ENCODE results near the gene UBR4.
"Not testable (repeated sequence)": the region's sequence is repeated elsewhere in the genome, so short reads cannot be mapped to it uniquely, and the experiment has no call there.

Gene UBR4

DNA sequence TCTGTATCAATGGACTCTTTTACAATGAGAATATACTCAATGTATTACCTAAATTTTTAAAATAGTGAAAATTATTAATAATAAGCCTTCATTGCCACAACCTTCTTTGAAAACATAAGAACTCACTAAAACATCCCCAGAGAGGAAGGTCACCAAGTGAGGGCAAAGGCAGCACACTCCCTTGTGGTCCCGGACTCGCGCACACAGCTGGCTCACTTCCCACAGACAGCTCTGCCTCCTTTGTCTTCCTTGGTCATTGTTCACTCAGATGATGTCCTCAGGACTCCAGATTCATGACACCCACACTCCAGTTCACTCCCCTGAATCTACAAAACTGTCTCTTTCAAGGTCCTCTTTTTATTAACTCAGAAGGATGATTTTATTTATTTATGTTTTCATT, 19.2 kb upstream of the UBR4 start:
- DNase-seq (ENCODE audit: low read depth): no peak
- no peak overlapping the region for H3K4me3 ChIP-seq (ENCODE audit: low read depth, low read length)
- TF ChIP-seq, protein P1, sequence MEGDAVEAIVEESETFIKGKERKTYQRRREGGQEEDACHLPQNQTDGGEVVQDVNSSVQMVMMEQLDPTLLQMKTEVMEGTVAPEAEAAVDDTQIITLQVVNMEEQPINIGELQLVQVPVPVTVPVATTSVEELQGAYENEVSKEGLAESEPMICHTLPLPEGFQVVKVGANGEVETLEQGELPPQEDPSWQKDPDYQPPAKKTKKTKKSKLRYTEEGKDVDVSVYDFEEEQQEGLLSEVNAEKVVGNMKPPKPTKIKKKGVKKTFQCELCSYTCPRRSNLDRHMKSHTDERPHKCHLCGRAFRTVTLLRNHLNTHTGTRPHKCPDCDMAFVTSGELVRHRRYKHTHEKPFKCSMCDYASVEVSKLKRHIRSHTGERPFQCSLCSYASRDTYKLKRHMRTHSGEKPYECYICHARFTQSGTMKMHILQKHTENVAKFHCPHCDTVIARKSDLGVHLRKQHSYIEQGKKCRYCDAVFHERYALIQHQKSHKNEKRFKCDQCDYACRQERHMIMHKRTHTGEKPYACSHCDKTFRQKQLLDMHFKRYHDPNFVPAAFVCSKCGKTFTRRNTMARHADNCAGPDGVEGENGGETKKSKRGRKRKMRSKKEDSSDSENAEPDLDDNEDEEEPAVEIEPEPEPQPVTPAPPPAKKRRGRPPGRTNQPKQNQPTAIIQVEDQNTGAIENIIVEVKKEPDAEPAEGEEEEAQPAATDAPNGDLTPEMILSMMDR (IDR thresholded peaks at IDR 0.05; ENCODE audit: low read depth, low read length, missing control alignments): no peak

DNA sequence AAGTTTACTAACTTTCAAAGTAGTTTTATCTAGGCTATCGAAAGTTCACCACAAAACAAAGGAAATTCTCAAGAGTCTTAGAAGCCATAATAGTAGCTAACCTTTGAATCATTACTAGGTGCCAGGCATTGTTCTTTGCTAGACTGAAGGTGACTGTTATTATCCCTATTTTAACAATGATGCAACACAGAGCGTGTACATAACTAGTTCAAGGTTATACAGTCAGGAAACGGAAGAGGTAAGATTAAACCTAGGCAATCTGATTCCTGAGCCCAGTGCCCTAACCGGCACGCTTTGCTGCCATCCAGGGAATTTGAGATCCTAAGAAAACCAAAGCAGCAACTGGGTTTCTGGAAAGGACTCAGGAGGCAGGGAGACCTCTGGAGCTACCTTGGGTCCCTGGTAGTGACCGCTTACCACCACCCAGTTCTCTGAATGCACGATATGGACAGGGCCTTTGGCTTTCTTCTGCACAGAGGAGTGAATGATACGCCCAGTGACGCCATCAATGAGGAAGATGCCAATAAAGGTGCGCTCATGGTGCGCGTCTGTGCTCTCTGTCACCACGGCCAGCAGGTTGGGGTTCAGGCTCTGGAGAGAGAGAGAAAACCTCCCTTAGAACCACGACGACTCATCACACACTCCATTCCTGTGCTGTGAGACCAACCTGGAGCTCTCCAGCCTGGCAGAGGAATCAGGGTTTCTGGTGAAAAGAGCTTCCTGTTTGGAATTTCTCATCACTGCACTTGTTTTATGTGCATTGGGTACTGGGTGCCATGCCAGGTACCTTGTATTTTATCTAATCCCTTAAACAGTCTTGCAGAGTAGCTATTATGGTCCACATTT, 13.1 kb upstream of the UBR4 start:
- H3K4me3 ChIP-seq (ENCODE audit: low read depth, low read length): no peak overlapping the region
- TF ChIP-seq, protein P1 (IDR thresholded peaks at IDR 0.05; ENCODE audit: low read depth, low read length, missing control alignments): no peak
- no peak for DNase-seq (ENCODE audit: low read depth)

DNA sequence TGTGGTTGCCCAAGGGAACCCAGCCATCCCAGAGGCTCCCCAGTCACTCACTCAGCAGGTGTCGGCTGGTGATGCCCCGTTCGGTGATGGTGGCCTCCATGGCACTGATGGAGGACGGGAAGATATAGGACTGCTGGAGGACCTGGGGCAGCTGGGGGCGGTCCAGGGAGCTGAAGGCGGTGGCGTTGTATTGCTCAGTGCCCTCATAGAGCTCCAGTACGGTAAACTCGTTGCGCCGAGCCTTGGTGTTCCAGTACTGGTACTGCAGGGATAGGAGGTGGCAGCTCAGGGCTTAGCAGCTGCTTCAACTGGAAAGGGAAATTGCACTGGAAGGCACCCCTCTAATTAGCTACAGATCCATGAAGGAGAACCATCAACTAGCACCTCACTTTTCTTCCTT, 12.5 kb upstream of the UBR4 start:
- TF ChIP-seq, protein P1 (IDR thresholded peaks at IDR 0.05; ENCODE audit: low read depth, low read length, missing control alignments): no peak
- no peak for DNase-seq (ENCODE audit: low read depth)
- no peak overlapping the region for H3K4me3 ChIP-seq (ENCODE audit: low read depth, low read length)

DNA sequence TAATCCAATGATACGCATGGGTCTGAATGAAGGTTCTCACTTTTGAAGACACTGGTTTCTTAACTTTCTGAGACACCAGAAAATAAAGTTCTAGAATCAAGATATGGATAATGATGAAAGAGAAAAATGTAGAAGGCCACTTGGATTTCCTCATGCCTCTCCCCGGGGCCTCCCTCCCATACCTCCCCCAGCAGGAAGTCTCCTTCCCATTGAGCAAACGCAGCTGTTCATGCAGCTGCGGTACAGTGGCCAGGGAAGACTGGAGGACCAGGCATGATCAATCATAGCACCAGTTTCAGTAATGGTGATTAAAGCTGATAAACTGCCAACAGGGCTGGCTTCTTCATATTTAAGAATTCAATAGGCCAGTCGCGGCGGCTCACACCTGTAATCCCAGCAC, 10.9 kb upstream of the UBR4 start:
- TF ChIP-seq, protein P1 (IDR thresholded peaks at IDR 0.05; ENCODE audit: low read depth, low read length, missing control alignments): no peak
- no peak for DNase-seq (ENCODE audit: low read depth)
- H3K4me3 ChIP-seq (ENCODE audit: low read depth, low read length): no peak overlapping the region

DNA sequence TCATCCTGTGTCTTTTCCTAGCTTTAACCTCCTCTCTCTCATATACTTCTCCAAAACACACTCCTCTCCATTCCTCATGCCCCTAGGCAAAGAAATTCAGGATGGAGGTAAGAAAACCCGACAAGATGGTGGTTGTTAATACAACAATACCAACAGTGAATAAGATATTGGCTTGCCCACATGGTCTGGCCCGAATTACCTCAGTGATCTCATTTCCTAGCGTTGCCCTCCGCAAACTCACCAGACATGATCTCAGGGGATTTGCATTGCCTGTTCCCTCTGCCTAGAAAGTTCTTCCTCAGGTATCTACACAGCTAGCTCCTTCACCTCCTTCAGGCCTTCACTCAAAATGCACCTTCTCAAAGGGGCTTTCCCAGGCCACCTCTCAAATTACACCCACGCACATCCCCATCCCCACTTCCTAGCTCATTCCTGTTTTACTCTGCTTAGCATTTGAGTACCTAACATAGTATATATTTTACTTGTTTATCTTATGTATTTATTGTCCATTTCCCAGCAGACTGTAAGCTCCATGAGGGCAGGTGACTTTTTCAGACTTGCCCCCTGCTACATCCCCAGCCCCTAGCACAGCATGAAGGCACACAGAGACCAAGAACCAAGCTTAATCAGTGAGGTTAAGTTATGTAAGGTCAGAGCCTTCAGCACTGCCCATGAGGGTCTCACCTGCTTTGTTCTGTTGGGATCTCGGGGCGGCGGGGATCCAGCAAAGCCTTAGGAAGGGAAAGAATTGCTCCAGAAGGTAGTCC, 10.2 kb upstream of the UBR4 start:
- no peak for DNase-seq (ENCODE audit: low read depth)
- no peak overlapping the region for H3K4me3 ChIP-seq (ENCODE audit: low read depth, low read length)
- TF ChIP-seq, protein P1 (IDR thresholded peaks at IDR 0.05; ENCODE audit: low read depth, low read length, missing control alignments): no peak

DNA sequence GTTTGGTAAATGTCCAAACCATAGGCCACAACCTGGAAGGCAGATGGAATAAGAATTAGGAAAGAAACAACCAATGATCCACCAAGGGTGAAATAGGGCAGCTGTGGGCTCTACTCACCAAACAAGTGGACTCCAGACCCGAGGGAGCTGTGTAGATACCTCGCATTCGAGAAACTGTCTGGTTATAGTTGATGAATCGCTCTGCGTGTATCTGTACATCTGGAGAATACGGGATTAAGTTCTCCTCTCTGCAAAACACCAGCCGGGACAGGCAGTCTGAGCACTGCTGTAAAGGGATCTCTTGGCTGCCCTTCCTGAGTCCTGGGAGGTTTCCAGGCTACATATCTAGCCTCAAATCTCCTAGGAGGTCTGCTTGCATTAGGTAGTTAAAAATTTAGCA, 9.4 kb upstream of the UBR4 start:
- TF ChIP-seq, protein P1 (IDR thresholded peaks at IDR 0.05; ENCODE audit: low read depth, low read length, missing control alignments): no peak
- no peak for DNase-seq (ENCODE audit: low read depth)

DNA sequence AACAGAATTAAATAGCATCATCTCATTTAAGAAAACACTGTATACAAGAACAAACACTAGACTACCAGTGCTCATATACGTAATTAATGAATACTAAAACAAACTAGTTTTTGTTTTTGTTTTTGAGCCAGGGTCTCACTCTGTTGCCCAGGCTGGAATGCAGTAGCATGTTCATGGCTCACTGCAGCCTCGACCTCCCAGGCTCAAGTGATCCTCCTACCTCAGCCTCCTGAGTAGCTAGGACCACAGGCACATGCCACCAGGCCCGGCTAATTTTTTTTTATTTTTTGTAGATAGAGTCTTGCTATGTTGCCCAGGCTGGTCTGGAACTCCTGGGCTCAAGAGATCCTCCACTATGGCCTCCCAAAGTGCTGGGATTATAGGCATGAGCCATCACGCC, 6.5 kb upstream of the UBR4 start:
- H3K4me3 ChIP-seq (ENCODE audit: low read depth, low read length); DNase-seq (ENCODE audit: low read depth): not testable (repeated sequence)

More for the DNA sequence above, 9.4 kb upstream of the UBR4 start:
- H3K4me3 ChIP-seq (ENCODE audit: low read depth, low read length): no peak overlapping the region
